GM13976 (cell line): ENCODE measurements around the gene EFL1.

Source experiments
- DNase-seq: peaks from one replicate; pipeline ENCODE4 v3.0.0; 2012; ENCODE audit warnings: low spot score
- CTCF ChIP-seq: IDR thresholded peaks from 2 replicates; pipeline ENCODE4 v1.5.1; 2012; ENCODE audit warnings: borderline replicate concordance, mild to moderate bottlenecking; ENCODE audit not compliant: insufficient read depth; ENCODE audit errors: extremely low read depth, missing control alignments, control extremely low read depth
- in situ Hi-C: fragments of 300-500 bp; cut with MboI; formaldehyde crosslinking; loops from one replicate; pipeline ENCODE4 v1.12.0; 2022; ENCODE audit warnings: low sequenced_read_pairs, mixed read lengths, inconsistent platforms; ENCODE audit not compliant: unreplicated experiment

Gene EFL1

DNA sequence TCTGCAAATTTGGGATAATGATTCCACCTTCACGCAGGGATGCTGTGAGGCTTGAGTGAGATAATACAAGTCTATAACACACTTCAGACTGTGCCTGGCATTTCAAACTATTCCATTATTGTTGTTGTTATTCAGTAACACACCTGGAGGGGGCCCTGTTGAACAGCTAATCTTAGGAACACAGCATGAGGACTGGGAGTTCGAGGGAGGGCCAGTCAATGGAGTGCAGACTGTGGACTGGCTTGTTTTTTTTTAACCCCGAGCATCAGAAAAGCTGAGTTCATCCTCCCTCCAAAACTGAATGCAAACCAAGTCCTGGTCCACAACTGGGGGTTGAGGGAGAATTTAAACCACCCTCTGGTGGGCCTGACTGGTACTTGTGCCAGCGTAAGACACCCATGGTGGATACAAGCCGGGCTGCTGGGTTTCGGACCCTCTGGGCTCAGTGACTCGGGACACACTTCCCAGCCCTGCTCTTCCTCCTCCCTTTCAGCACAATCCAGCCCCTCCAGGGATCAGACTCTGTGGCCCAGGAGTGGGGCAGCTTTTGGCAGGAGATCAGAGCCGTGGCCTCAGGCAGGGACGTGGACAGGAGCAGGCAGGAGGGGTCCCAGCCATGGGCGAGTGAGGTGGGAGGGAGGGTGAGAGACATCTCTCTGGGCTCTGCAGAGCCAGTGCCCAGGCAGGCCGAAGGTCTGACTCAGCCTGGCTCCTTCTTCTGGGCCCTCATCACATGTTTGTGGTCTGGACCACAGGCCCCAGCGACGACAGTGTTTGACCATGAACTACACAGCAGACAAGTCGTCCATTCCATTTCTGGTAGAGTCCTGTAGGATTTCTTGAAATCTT, 180.4 kb downstream of the EFL1 start:
- no peak for TF ChIP-seq CTCF
- in situ Hi-C loops = no loop called here
- no peak for DNase-seq

DNA sequence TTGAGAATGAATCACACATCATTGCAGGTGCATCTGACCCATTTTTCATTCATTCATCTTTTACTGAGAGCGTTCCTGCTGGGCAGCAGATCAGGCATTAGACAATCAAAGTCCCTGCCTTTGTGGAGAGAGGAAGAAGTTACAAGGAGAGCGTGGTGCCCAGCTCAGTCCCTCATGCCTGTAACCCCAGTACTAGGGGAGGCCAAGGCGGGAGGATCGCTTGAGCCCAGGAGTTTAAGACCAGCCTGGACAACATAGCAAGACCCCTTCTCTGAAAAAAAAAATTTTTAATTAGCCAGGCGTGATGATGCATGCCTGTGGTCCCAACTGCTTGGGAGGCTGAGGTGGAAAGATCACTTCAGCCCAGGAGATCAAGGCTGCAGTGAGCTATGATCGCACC, 181.8 kb downstream of the EFL1 start:
- no peak for TF ChIP-seq CTCF
- in situ Hi-C loops = no loop called here
- DNase-seq = no peak
